Endothelial cell (in vitro differentiated cells): ENCODE data around the gene CNPPD1. TPM values are rescaled to one million over a fixed set of nuclear protein-coding genes. Genes with fewer than 3 reads are reported as not detected.

ENCODE experiments used
- DNase-seq: peaks from one replicate; pipeline ENCODE4 v3.0.0; 2021; ENCODE audit warnings: low spot score
- H3K27ac Mint-ChIP-seq: one replicate; pipeline ENCODE4 v1.8.0; 2021; ENCODE audit warnings: mixed read lengths, inconsistent platforms; ENCODE audit not compliant: unreplicated experiment
- H3K27me3 Mint-ChIP-seq: one replicate; pipeline ENCODE4 v1.8.0; 2021; ENCODE audit warnings: mild to moderate bottlenecking, moderate library complexity, mixed read lengths, inconsistent platforms; ENCODE audit not compliant: unreplicated experiment
- H3K36me3 Mint-ChIP-seq: one replicate; pipeline ENCODE4 v1.8.0; 2021; ENCODE audit warnings: mild to moderate bottlenecking, low read depth, mixed read lengths, inconsistent platforms; ENCODE audit not compliant: unreplicated experiment
- H3K4me1 Mint-ChIP-seq: one replicate; pipeline ENCODE4 v1.8.0; 2021; ENCODE audit warnings: mild to moderate bottlenecking, mixed read lengths, inconsistent platforms; ENCODE audit not compliant: unreplicated experiment
- H3K4me3 Mint-ChIP-seq: one replicate; pipeline ENCODE4 v1.8.0; 2021; ENCODE audit warnings: mild to moderate bottlenecking, mixed read lengths, inconsistent platforms; ENCODE audit not compliant: unreplicated experiment
- H3K9me3 Mint-ChIP-seq: one replicate; pipeline ENCODE4 v1.8.0; 2021; ENCODE audit warnings: mixed read lengths, inconsistent platforms; ENCODE audit not compliant: unreplicated experiment
- CTCF ChIP-seq: fragments of 200-600 bp; sonication (generic); IDR thresholded peaks from one replicate; pipeline ENCODE4 v1.5.0; 2021; ENCODE audit warnings: antibody characterized with exemption; ENCODE audit not compliant: unreplicated experiment
- total RNA-seq: library from RNA; stranded (reverse); fragmentation: NEBNext Ultra II Directional; extraction: Animal tissue kit (Norgen Biotek cat#: 25700); gene quantifications from one replicate; pipeline ENCODE4 v1.2.1, GENCODE V29; 2021; ENCODE audit not compliant: unreplicated experiment

CNPPD1 gene
- total RNA-seq, 1 donor from 2014 or later: 47.1 TPM

- Mint-ChIP-seq H3K4me3 (no peak overlapping the region), H3K27ac (no peak overlapping the region), H3K4me1 (peaks cover 10% of the 10 kb centered on the region), H3K27me3 (peaks cover 12% of the 10 kb centered on the region), H3K36me3 (peaks cover 10% of the 10 kb centered on the region), H3K9me3 (no peaks in the 10 kb centered on the region)
- no peak for TF ChIP-seq CTCF
- DNase-seq: no peak
These were observed 36.3 kb upstream of the CNPPD1 start for GRCh38 chr2:219213026-219213415.

DNA sequence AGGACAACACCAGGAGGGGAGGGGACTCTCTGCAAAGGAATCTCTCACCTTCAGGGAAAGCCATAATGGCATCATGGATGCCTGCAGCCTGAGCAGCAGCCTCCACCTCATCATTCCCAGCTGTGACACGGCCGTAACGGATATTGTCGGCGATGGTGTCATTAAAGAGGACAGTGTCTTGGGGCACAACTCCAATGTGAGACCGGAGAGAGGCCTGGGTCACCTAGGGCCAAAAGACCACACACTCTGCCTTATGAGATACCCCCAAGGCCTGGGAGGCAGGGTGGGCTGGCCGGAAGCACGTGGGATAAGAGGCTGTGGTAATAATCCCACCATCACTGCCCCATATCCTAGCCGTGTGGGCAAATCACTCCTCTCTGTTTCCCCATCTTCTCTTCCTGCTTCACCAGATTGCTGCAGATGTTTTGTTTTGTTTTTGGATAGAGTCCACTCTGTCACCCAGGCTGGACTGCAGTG, 34.2 kb upstream of the CNPPD1 start:
- H3K9me3 Mint-ChIP-seq: no peaks in the 10 kb centered on the region
- H3K4me3 Mint-ChIP-seq: no peak overlapping the region
- DNase-seq: no peak
- no peak for TF ChIP-seq CTCF
- peaks cover 9% of the 10 kb centered on the region for H3K27me3 Mint-ChIP-seq
- H3K27ac Mint-ChIP-seq: no peak overlapping the region
- H3K36me3 Mint-ChIP-seq: peaks cover 14% of the 10 kb centered on the region
- H3K4me1 Mint-ChIP-seq: peaks cover 17% of the 10 kb centered on the region

DNA sequence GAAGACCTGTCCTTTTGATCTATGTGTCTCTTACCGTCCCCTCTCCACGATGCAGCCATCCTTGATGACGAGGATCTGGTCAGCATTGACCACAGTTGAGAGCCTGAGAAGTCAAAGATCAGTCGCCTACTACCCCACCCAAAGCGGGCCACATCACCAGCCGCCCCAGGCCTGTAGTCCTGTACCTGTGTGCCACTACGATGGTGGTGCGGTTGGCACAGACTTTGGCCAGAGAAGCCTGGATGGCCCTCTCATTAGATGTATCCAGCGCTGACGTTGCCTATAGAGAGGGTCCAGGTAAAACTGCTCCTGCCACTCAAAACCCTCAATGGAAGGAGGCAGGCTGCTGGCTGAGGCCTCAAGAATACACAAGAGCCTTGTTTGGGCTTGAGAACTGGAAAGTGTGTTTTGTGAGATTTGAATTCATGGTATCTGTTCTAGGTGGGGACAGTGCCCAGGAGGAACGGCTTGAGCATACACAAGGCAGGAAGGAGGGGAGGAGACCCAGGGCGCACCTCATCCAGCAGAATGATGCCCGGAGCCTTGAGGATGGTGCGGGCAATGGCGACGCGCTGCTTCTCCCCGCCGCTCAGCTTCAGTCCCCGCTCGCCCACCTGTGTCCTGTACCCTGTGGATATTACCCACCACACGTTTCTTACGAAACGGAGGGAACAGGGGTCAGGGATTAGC, 33.6 kb upstream of the CNPPD1 start:
- no peaks in the 10 kb centered on the region for H3K9me3 Mint-ChIP-seq
- H3K27me3 Mint-ChIP-seq: peaks cover 9% of the 10 kb centered on the region
- no peak overlapping the region for H3K27ac Mint-ChIP-seq
- no peak for TF ChIP-seq CTCF
- peaks cover 14% of the 10 kb centered on the region for H3K36me3 Mint-ChIP-seq
- peaks cover 17% of the 10 kb centered on the region for H3K4me1 Mint-ChIP-seq
- H3K4me3 Mint-ChIP-seq: no peak overlapping the region
- DNase-seq: no peak

- no peak for TF ChIP-seq CTCF
- DNase-seq: no peak
- Mint-ChIP-seq H3K36me3 (peaks cover 14% of the 10 kb centered on the region), H3K9me3 (no peaks in the 10 kb centered on the region), H3K27ac (no peak overlapping the region), H3K4me1 (peaks cover 17% of the 10 kb centered on the region), H3K27me3 (peaks cover 9% of the 10 kb centered on the region), H3K4me3 (no peak overlapping the region)
These were observed 32.8 kb upstream of the CNPPD1 start for GRCh38 chr2:219209236-219210195.
